ENCODE data around the gene ATP10B. TPM values are rescaled to one million over a fixed set of nuclear protein-coding genes. Genes with fewer than 3 reads are reported as not detected.

The ATP10B gene
- total and polyA plus RNA-seq, 8 donors: 0.76 to 20.4 (median 4.6) TPM

GRCh38 chr5:160542281-160542680 is 309.7 kb downstream of the ATP10B start:
- no peak for TF ChIP-seq CTCF (IDR thresholded peaks at IDR 0.05)
- no peak for ATAC-seq
- H3K27me3 ChIP-seq: no peaks in the 10 kb centered on the region
- FAIRE-seq: no peak
- no peak for DNase-seq
- H3K4me3 ChIP-seq: no peak overlapping the region
- H3K9me3 ChIP-seq: no peaks in the 10 kb centered on the region
- H3K4me1 ChIP-seq: no peaks in the 10 kb centered on the region
- intact Hi-C loops (cut with DNase I): no loop called here
- WGBS, 2 donors: 83 to 84% methylated on average over 4 of the region's 4 CpGs
- no peak overlapping the region for H3K27ac ChIP-seq
- H3K36me3 ChIP-seq: no peaks in the 10 kb centered on the region

- intact Hi-C loops (cut with DNase I): no loop called here
- H3K27ac ChIP-seq: no peak overlapping the region
- ATAC-seq (no peak), DNase-seq (no peak), FAIRE-seq (no peak)
- H3K4me1 ChIP-seq: no peaks in the 10 kb centered on the region
- 77 to 84% methylated on average over 1 of the region's 1 CpG for WGBS, 2 donors
- no peak overlapping the region for H3K4me3 ChIP-seq
- no peaks in the 10 kb centered on the region for H3K9me3 ChIP-seq
- no peak for TF ChIP-seq CTCF (IDR thresholded peaks at IDR 0.05)
- H3K27me3 ChIP-seq: no peaks in the 10 kb centered on the region
- H3K36me3 ChIP-seq: no peaks in the 10 kb centered on the region
Observed at GRCh38 chr5:160539431-160539830, 312.6 kb downstream of the ATP10B start.

- no peak for DNase-seq
- FAIRE-seq: no peak
- intact Hi-C loops (cut with DNase I): no loop called here
- peaks cover 0 to 7% (median 0%) of the 10 kb centered on the region in 3 donors for H3K4me1 ChIP-seq
- 88 to 90% methylated on average over 4 of the region's 4 CpGs for WGBS, 2 donors
- no peaks in the 10 kb centered on the region for H3K36me3 ChIP-seq
- no peaks in the 10 kb centered on the region for H3K9me3 ChIP-seq
- H3K27ac ChIP-seq: no peak overlapping the region
- no peak for TF ChIP-seq CTCF (IDR thresholded peaks at IDR 0.05)
- no peaks in the 10 kb centered on the region for H3K27me3 ChIP-seq
- H3K4me3 ChIP-seq: no peak overlapping the region
- no peak for ATAC-seq
Observed at GRCh38 chr5:160537940-160538339, 314.1 kb downstream of the ATP10B start.

GRCh38 chr5:160537116-160537515 is 314.9 kb downstream of the ATP10B start:
- Histone ChIP-seq H3K36me3 (no peaks in the 10 kb centered on the region), H3K4me3 (no peak overlapping the region), H3K9me3 (no peaks in the 10 kb centered on the region), H3K4me1 (peaks cover 0 to 7% (median 0%) of the 10 kb centered on the region in 3 donors), H3K27me3 (no peaks in the 10 kb centered on the region), H3K27ac (no peak overlapping the region)
- no peak for ATAC-seq
- no peak for DNase-seq
- TF ChIP-seq CTCF (IDR thresholded peaks at IDR 0.05): no peak
- FAIRE-seq: no peak
- intact Hi-C loops (cut with DNase I): no loop called here

GRCh38 chr5:160534914-160535313 is 317.1 kb downstream of the ATP10B start:
- H3K4me1 ChIP-seq: peaks cover 0 to 7% (median 0%) of the 10 kb centered on the region in 3 donors
- no peaks in the 10 kb centered on the region for H3K9me3 ChIP-seq
- no peak for TF ChIP-seq CTCF (IDR thresholded peaks at IDR 0.05)
- H3K36me3 ChIP-seq: no peaks in the 10 kb centered on the region
- intact Hi-C loops (cut with DNase I): no loop called here
- no peak for FAIRE-seq
- no peak for DNase-seq
- H3K27ac ChIP-seq: no peak overlapping the region
- no peak for ATAC-seq
- H3K27me3 ChIP-seq: no peaks in the 10 kb centered on the region
- H3K4me3 ChIP-seq: no peak overlapping the region

Measured in pancreas (tissue), 10 donors.